PC-3 (cell line): Measurements from ENCODE around the gene PLXND1. TPM values are rescaled to one million over a fixed set of nuclear protein-coding genes. Genes with fewer than 3 reads are reported as not detected.
"Not testable (repeated sequence)": the region's sequence is repeated elsewhere in the genome, so short reads cannot be mapped to it uniquely, and the experiment has no call there.

Source experiments
- ATAC-seq: fragments of 200-7000 bp; cut with Tn5 transposase; 2 replicates; pipeline ENCODE4 v1.9.1; 2020; ENCODE audit warnings: mild to moderate bottlenecking, moderate library complexity
- BruUV-seq: library from RNA; stranded (reverse); fragments of 400-500 nt; replicated peaks from 2 replicates; lab custom pipeline; 2021; lab: Mats Ljungman, UMichigan
- CTCF ChIA-PET: fragments of 300-600 bp; sonication (Branson Sonifier 250); formaldehyde crosslinking; loops from one replicate; lab custom pipeline; 2022; ENCODE audit warnings: antibody characterized with exemption; lab: Charles Lee
- POLR2A ChIA-PET: fragments of 300-600 bp; sonication (Branson Sonifier 250); formaldehyde crosslinking; loops from one replicate; lab custom pipeline; 2022; ENCODE audit warnings: antibody characterized with exemption; ENCODE audit not compliant: unreplicated experiment; lab: Charles Lee
- DNase-seq: peaks from one replicate; pipeline ENCODE4 v3.0.0-alpha.2; 2015
- H2AFZ ChIP-seq: fragments of 300-600 bp; sonication (generic); 2 replicates; pipeline ENCODE4 v1.6.0; 2016; ENCODE audit warnings: antibody characterized with exemption, low read length
- H3F3A ChIP-seq: fragments of 300-600 bp; sonication (generic); one replicate; pipeline ENCODE4 v1.6.0; 2017; ENCODE audit warnings: antibody characterized with exemption, low read length, control low read depth, mild to moderate bottlenecking; ENCODE audit not compliant: unreplicated experiment
- H3K27ac ChIP-seq: fragments of 300-600 bp; sonication (generic); 2 replicates; pipeline ENCODE4 v1.5.1; 2016; ENCODE audit warnings: mild to moderate bottlenecking, low read length
- H3K27me3 ChIP-seq: fragments of 300-600 bp; sonication (generic); 2 replicates; pipeline ENCODE4 v1.6.1; 2016; ENCODE audit warnings: low read length, mixed read lengths
- H3K36me3 ChIP-seq: fragments of 300-600 bp; sonication (generic); 2 replicates; pipeline ENCODE4 v1.6.1; 2016; ENCODE audit warnings: low read depth, mixed run types, low read length, mixed read lengths
- H3K4me1 ChIP-seq: fragments of 300-600 bp; sonication (generic); 2 replicates; pipeline ENCODE4 v1.5.1; 2016; ENCODE audit warnings: low read length; ENCODE audit not compliant: insufficient read depth
- H3K4me2 ChIP-seq: fragments of 300-600 bp; sonication (generic); 2 replicates; pipeline ENCODE4 v1.6.0; 2016; ENCODE audit warnings: low read length
- H3K4me3 ChIP-seq: fragments of 300-600 bp; sonication (generic); 2 replicates; pipeline ENCODE4 v1.5.1; 2016; ENCODE audit warnings: mild to moderate bottlenecking, low read length, mixed read lengths
- H3K79me2 ChIP-seq: fragments of 300-600 bp; sonication (generic); 2 replicates; pipeline ENCODE4 v1.6.1; 2017; ENCODE audit warnings: low read length, mixed read lengths
- H3K9ac ChIP-seq: fragments of 300-600 bp; sonication (generic); 2 replicates; pipeline ENCODE4 v1.6.0; 2016; ENCODE audit warnings: mild to moderate bottlenecking, low read length
- H3K9me2 ChIP-seq: fragments of 300-600 bp; sonication (generic); replicated peaks from 2 replicates; pipeline ENCODE4 v1.6.1; 2016; ENCODE audit warnings: mixed run types, low read length, mixed read lengths
- H3K9me3 ChIP-seq: fragments of 300-600 bp; sonication (generic); 2 replicates; pipeline ENCODE4 v1.6.1; 2016; ENCODE audit warnings: low read length, mixed read lengths
- H4K20me1 ChIP-seq: fragments of 300-600 bp; sonication (generic); 2 replicates; pipeline ENCODE4 v1.6.1; 2016; ENCODE audit warnings: low read length, mixed read lengths
- CTCF ChIP-seq: fragments of 300-600 bp; sonication (generic); conservative IDR thresholded peaks from 2 replicates; pipeline ENCODE4 v1.5.1; 2017; ENCODE audit warnings: antibody characterized with exemption, low read depth, mild to moderate bottlenecking, low read length
- EZH2 ChIP-seq: fragments of 300-600 bp; sonication (generic); IDR thresholded peaks from one replicate; pipeline ENCODE4 v1.6.1; 2017; ENCODE audit warnings: antibody characterized with exemption, mild to moderate bottlenecking, low read length; ENCODE audit not compliant: unreplicated experiment
- EZH2phosphoT487 ChIP-seq: fragments of 300-600 bp; sonication (generic); IDR thresholded peaks from 2 replicates; pipeline ENCODE4 v1.6.1; 2018; ENCODE audit warnings: mild to moderate bottlenecking, antibody characterized with exemption, low read length, borderline replicate concordance
- intact Hi-C: fragments of 100-400 bp; cut with micrococcal nuclease; formaldehyde crosslinking; loops from 2 replicates; pipeline ENCODE4 v1.9.0; 2023
- total RNA-seq: library from RNA; depleted of rRNA; stranded (reverse); fragments of >200 nt; gene quantifications from 2 replicates; pipeline ENCODE4 v1.2.3, GENCODE V29; 2014

PLXND1 gene
- total RNA-seq, 1 experiment from 2014 or later: 19.2 TPM

GRCh38 chr3:129517516-129517915, 89.0 kb downstream of the PLXND1 start:
- no peaks in the 10 kb centered on the region for H3K27me3 ChIP-seq
- H3K79me2 ChIP-seq: no peaks in the 10 kb centered on the region
- intact Hi-C loops: no loop called here
- H2AFZ ChIP-seq: no peak overlapping the region
- POLR2A ChIA-PET: no interaction called here
- no peak overlapping the region for H3K4me3 ChIP-seq
- no peaks in the 10 kb centered on the region for H3K36me3 ChIP-seq
- H3K4me2 ChIP-seq: no peak overlapping the region
- H3K9ac ChIP-seq: no peak overlapping the region
- CTCF ChIA-PET: no interaction called here
- no peaks in the 10 kb centered on the region for H3F3A ChIP-seq
- TF ChIP-seq CTCF (no peak), EZH2 (no peak), EZH2phosphoT487 (no peak)
- BruUV-seq: no TSS peak
- H3K27ac ChIP-seq: no peak overlapping the region
- DNase-seq (no peak), ATAC-seq (no peak)
- H3K4me1 ChIP-seq: no peaks in the 10 kb centered on the region
- H3K9me2 ChIP-seq: no peaks in the 10 kb centered on the region
- no peaks in the 10 kb centered on the region for H4K20me1 ChIP-seq
- H3K9me3 ChIP-seq: no peaks in the 10 kb centered on the region

GRCh38 chr3:129515821-129516432, 90.5 kb downstream of the PLXND1 start:
- H3K9me3 ChIP-seq, H3K4me1 ChIP-seq, H3K36me3 ChIP-seq, H2AFZ ChIP-seq, H3K4me2 ChIP-seq, intact Hi-C loops, BruUV-seq, H3K4me3 ChIP-seq, CTCF ChIA-PET, DNase-seq, H3K9me2 ChIP-seq, H3K27me3 ChIP-seq, POLR2A ChIA-PET, H3K79me2 ChIP-seq, H3K27ac ChIP-seq, H3K9ac ChIP-seq, H3F3A ChIP-seq, H4K20me1 ChIP-seq, ATAC-seq: not testable (repeated sequence)

- H3K4me3 ChIP-seq, CTCF ChIA-PET, H3K9me2 ChIP-seq, H4K20me1 ChIP-seq, H2AFZ ChIP-seq, BruUV-seq, H3K79me2 ChIP-seq, H3K4me2 ChIP-seq, H3K9ac ChIP-seq, H3K36me3 ChIP-seq, intact Hi-C loops, H3K27ac ChIP-seq, ATAC-seq, H3K27me3 ChIP-seq, H3K4me1 ChIP-seq, H3F3A ChIP-seq, DNase-seq, POLR2A ChIA-PET, H3K9me3 ChIP-seq: not testable (repeated sequence)
Measured at GRCh38 chr3:129515108-129515820, 91.2 kb downstream of the PLXND1 start.
